Stimulated activated effector memory CD8-positive, alpha-beta T cell treated with anti-CD3 and anti-CD28 coated beads, Interleukin-12 subunit alpha, Interleukin-12 subunit beta, amount 100 ng/mL, for 72 hours (primary cell): ENCODE data around the gene BROX.

Experiments used
- ATAC-seq: fragments of 150-1000 bp; cut with Tn5 transposase; 2 replicates; pipeline ENCODE4 v1.10.0; 2021
- DNase-seq, 2 donors: peaks; one replicate each; pipeline ENCODE4 v3.0.0; 2021 to 2022; ENCODE audit warnings: low spot score in 2 of 2
- H3K27ac Mint-ChIP-seq: one replicate; pipeline ENCODE4 v1.8.0; 2022; ENCODE audit warnings: mild to moderate bottlenecking, mixed read lengths
- H3K36me3 Mint-ChIP-seq: one replicate; pipeline ENCODE4 v1.8.0; 2022; ENCODE audit warnings: mild to moderate bottlenecking, mixed read lengths
- H3K4me1 Mint-ChIP-seq: one replicate; pipeline ENCODE4 v1.8.0; 2022; ENCODE audit warnings: mixed read lengths
- H3K4me3 Mint-ChIP-seq: one replicate; pipeline ENCODE4 v1.8.0; 2022; ENCODE audit warnings: mild to moderate bottlenecking, mixed read lengths
- H3K9me3 Mint-ChIP-seq: one replicate; pipeline ENCODE4 v1.8.0; 2022; ENCODE audit warnings: mixed read lengths

The BROX gene

DNA sequence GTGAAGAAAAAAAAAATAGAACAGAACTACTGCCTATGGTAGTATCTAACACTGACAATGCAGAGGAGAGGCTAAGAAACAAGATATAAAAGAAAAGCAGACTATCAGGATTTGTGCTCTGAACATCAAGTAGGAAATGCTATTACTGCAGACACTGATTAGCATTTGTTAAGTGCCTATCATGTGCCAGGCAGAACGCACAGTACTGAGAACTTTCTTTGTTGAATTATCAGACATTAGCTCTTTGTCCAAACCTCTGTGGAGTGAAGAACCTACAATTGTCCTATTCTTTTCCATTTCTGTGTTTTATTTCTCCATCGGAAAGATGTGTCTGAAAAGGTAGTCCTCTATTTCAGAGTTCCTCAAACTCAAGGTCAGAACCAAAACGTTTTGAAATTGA lies 72.0 kb downstream of the BROX start:
- no peak overlapping the region for H3K4me3 Mint-ChIP-seq
- no peak overlapping the region for H3K27ac Mint-ChIP-seq
- no peaks in the 10 kb centered on the region for H3K36me3 Mint-ChIP-seq
- ATAC-seq (no peak), DNase-seq (no peak)
- H3K9me3 Mint-ChIP-seq: no peaks in the 10 kb centered on the region
- H3K4me1 Mint-ChIP-seq: no peaks in the 10 kb centered on the region
